Measurements from ENCODE around the gene IGF1R. TPM values are rescaled to one million over a fixed set of nuclear protein-coding genes. Genes with fewer than 3 reads are reported as not detected.

Gene IGF1R
- total and polyA plus RNA-seq, 2 donors (not counting 3 experiments of a cell fraction or from before 2014, with no cell fraction given) = 16.1 to 59.1 TPM

DNA sequence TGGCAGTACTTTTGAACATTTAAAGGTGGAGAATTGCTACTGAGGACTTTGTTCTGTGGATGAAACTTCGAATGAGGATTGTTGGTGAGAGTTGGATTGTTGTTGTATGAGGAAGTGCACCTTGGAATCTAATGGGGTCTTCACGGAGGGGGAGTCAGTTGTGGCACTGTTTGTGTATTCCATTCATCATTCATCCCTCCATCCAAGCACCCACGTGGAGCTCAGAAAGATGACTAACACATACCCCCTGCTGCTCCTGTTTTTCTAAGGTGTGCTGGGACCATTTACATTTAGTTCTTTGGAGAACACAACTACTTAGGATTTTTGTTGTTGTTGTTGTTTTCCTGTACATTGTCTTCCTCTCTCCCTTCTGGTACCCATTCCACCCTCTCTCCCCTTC, 122.6 kb downstream of the IGF1R start:
- no peak for FAIRE-seq
- H3K4me1 ChIP-seq (ENCODE audit: control insufficient read depth, extremely low read depth, insufficient read depth, low read length) = no peaks in the 10 kb centered on the region
- DNase-seq (ENCODE audit: low read depth, low spot score) = no peak
- no peaks in the 10 kb centered on the region for H3K9me1 ChIP-seq (replicated peaks; ENCODE audit: control insufficient read depth, extremely low read depth, insufficient read depth, low read length)
- ChIA-PET CTCF (interaction anchor here (1.7 kb wide), 1 partner anchor 10 kb away, joined by 5 read pairs; no protein-coding TSS in a partner anchor), POLR2A (interaction anchor here (0.9 kb wide), 1 partner anchor 12 kb away, joined by 3 read pairs; no protein-coding TSS in a partner anchor)
- no peaks in the 10 kb centered on the region for H3K27me3 ChIP-seq (ENCODE audit: control insufficient read depth in 2 of 2, insufficient read depth in 2 of 2, low read length in 2 of 2)
- intact Hi-C loops (cut with micrococcal nuclease) = no loop called here
- peaks cover 9% of the 10 kb centered on the region for H3K79me2 ChIP-seq (ENCODE audit: control insufficient read depth, insufficient read depth, low read length)
- no peak overlapping the region for H2AFZ ChIP-seq (ENCODE audit: low read depth, low read length)
- TF ChIP-seq FOS (IDR thresholded peaks at IDR 0.05; ENCODE audit: borderline replicate concordance, insufficient read depth, low read length) (no peak), GATA2 (IDR thresholded peaks at IDR 0.05; ENCODE audit: insufficient read depth, insufficient read length, low read depth, low read length) (no peak), JUN (IDR thresholded peaks at IDR 0.05; ENCODE audit: borderline replicate concordance, insufficient read depth, insufficient read length, low read depth) (no peak), EZH2 (IDR thresholded peaks at IDR 0.05; ENCODE audit: borderline replicate concordance, low read depth, low read length, severe bottlenecking) (no peak), POLR2AphosphoS5 (IDR thresholded peaks at IDR 0.05; ENCODE audit: insufficient read depth, low read depth, low read length) (no peak), POLR2A (IDR thresholded peaks at IDR 0.05; ENCODE audit: low read depth, low read length) (no peak), MYC (IDR thresholded peaks at IDR 0.05; ENCODE audit: low read depth, low read length) (no peak)
- TF ChIP-seq, protein P1, sequence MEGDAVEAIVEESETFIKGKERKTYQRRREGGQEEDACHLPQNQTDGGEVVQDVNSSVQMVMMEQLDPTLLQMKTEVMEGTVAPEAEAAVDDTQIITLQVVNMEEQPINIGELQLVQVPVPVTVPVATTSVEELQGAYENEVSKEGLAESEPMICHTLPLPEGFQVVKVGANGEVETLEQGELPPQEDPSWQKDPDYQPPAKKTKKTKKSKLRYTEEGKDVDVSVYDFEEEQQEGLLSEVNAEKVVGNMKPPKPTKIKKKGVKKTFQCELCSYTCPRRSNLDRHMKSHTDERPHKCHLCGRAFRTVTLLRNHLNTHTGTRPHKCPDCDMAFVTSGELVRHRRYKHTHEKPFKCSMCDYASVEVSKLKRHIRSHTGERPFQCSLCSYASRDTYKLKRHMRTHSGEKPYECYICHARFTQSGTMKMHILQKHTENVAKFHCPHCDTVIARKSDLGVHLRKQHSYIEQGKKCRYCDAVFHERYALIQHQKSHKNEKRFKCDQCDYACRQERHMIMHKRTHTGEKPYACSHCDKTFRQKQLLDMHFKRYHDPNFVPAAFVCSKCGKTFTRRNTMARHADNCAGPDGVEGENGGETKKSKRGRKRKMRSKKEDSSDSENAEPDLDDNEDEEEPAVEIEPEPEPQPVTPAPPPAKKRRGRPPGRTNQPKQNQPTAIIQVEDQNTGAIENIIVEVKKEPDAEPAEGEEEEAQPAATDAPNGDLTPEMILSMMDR (IDR thresholded peaks at IDR 0.05; ENCODE audit: extremely low read depth in 1 of 2, insufficient read depth in 1 of 2, low read depth in 1 of 2, low read length in 2 of 2) = no peak
- TF ChIP-seq, protein P2, sequence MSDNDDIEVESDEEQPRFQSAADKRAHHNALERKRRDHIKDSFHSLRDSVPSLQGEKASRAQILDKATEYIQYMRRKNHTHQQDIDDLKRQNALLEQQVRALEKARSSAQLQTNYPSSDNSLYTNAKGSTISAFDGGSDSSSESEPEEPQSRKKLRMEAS (IDR thresholded peaks at IDR 0.05; ENCODE audit: insufficient read depth, insufficient read length) = no peak
- no peaks in the 10 kb centered on the region for H3K36me3 ChIP-seq (ENCODE audit: control insufficient read depth in 2 of 2, extremely low read depth in 1 of 2, insufficient read depth in 2 of 2, low read length in 2 of 2)
- no peak overlapping the region for H3K4me2 ChIP-seq (ENCODE audit: insufficient read depth, low read length)
- no peaks in the 10 kb centered on the region for H3K9me3 ChIP-seq (replicated peaks; ENCODE audit: control insufficient read depth, insufficient read depth, low read length)
- BruUV-seq (replicated peaks) = no TSS peak
- no peak overlapping the region for H3K4me3 ChIP-seq (replicated peaks in 1 of 3; ENCODE audit: insufficient read depth in 1 of 3, low read depth in 1 of 3, low read length in 3 of 3)
- H4K20me1 ChIP-seq (replicated peaks; ENCODE audit: control insufficient read depth, extremely low read depth, insufficient read depth, low read length) = no peaks in the 10 kb centered on the region
- H3K9ac ChIP-seq (replicated peaks; ENCODE audit: extremely low read depth, insufficient read depth, low read length) = no peak overlapping the region
- dilution Hi-C loops (cut with MboI; ENCODE audit: extremely low pct_ligation_motif_present, low sequenced_read_pairs) = no loop called here
- no peak overlapping the region for H3K27ac ChIP-seq (ENCODE audit: insufficient read depth, low read depth, low read length)
